LHCN-M2 (cell line): ENCODE results near the gene NRG2. TPM values are rescaled to one million over a fixed set of nuclear protein-coding genes. Genes with fewer than 3 reads are reported as not detected.

Source experiments
- DNase-seq: peaks from one replicate; pipeline ENCODE4 v3.0.0-alpha.2; 2012; ENCODE audit warnings: low read depth
- total RNA-seq: library from RNA; depleted of rRNA; stranded (reverse); fragments of >200 nt; gene quantifications from 2 replicates; pipeline ENCODE4 v1.2.3, GENCODE V29; 2014

NRG2 gene
- total RNA-seq, 1 experiment from 2014 or later = not detected

DNA sequence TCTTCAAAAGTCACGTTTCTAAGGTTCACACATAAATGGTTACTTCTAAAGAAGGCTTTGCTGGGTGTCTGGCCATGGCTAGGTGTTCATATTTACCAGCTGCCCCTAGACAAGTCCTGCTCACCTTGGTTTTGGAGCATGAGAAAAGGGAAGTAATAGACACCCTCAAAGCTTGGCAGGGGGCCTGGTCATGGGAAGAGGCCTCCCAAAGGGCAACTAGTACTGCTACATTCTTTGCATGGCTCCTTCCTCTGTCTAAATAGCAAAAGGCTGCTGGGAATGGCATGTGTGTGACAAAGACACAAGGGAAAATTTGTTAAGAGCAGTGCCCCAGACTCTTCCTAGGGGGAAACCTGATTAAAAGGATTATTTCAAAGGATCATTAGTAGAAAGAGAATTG, 93.4 kb downstream of the NRG2 start:
- no peak for DNase-seq

DNA sequence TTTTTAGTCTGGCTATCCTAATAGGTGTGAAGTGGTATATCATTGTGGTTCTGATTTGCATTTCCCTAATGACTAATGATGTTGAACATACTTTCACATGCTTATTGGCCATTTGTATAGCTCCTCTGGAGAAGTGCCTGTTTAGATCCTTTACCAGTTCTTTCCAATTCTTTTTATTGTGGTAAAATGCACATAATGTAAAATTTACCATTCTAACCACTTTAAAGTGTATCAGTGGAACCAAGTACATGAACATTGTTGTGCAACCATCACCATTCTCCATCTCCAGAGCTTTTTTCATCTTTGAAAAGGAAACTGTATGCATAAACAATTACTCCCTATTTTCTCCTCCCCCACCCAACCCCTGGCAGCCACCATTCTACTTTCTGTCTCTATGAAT, 95.4 kb downstream of the NRG2 start:
- no peak for DNase-seq

DNA sequence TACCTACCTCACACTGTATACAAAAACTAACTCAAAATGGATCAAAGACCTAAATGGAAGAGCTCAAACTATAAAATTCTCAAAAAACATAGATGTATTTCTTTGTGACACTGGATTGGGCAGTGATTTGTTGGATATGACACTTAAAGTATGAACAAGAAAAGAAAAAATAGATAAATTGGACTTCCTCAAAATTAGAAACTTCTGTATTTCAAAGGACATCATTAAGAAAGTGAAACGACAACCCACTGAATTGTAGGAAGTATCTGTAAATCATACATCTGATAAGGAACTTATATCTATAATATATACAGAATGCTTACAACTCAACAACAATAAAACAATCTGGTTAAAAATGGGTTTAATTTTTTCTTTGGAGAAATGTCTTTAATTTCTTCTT, 96.7 kb downstream of the NRG2 start:
- no peak for DNase-seq

DNA sequence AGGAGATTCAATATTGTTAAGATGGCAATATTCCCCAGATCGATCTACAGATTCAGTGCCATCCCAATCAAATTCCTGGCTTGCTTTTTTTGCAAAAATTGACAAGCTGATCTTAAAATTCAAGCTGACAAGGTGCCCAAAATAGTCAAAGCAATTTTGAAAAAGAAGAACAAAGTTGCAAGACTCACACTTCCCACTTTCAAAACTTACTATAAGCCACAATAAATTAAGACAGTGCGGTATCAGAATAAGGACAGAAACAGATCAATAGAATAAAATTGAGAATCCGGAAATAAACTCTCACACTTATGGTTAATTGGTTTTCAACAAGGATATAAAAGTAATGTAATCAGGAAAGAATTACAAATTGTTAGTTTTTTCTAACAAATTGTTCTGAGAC, 97.1 kb downstream of the NRG2 start:
- DNase-seq = no peak

DNA sequence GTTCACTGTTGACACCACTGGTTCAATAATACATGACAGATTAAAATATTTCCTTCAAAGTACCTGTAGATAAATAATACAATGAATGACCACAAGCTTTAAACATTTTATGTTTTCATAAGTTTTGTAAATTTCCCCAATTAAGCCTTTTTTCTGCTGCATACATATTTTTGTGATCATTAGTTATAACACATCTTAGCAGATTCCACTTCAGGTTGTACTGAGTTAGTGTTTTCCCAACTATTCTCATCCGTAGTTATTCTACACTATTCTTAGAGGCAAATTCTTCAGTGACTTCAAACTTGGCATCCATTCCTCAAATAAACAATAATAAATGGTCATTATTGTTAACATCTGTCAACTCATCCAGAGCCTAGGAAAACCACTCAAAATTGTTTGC, 100.9 kb downstream of the NRG2 start:
- DNase-seq = no peak

DNA sequence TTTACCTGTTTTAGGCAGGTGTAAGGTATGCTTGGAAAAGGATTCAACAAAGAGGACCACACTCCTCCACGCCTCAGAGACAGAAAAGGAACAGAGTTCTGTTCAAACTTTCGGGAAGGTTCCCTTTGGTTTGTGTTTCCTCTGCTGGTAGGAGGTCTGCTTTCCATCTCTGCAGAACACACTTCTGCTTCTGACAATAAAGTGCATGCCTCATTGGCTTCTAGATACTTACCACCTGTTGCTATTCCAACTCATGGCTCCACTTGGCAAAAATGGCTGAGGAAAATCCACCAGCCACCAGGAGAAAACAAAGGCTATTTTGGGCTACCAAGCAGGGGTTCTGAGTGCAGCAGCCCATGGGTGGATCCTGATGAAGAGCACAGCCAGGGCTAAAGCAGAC, 112.7 kb downstream of the NRG2 start:
- DNase-seq = no peak

DNA sequence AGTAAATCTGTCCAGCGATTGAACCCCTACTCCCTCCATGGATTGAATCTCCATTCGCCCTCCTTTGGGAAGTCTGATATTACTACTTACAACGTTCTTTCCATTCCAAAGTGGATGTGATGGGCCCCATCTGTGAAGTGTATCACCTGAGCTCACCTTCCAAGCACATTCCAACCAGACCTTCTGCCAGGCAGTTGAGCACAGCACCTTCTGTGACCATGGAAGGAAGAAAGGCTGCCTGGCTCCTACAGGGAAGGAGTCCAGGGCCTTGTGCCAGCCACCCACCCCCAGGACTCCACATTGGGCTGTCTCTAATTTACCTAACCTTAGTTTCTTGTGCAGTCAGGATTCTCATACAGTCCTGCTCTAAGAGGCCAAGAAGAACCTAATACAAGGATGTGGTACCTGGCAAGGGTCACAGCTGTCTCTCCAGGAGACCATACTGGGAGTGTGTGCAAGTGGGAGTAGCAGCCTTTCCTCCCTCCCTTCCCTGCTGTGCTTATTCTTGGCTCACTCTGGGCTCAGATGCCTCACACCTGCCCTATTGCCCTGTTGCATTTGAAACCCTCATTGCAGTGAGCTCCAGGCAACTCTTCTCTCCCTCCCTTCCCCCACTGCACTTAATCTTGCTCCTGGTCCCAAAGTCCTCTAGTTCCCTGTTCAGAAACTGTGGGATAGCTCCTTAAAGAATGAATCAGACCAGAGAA, 116.1 kb downstream of the NRG2 start:
- no peak for DNase-seq

DNA sequence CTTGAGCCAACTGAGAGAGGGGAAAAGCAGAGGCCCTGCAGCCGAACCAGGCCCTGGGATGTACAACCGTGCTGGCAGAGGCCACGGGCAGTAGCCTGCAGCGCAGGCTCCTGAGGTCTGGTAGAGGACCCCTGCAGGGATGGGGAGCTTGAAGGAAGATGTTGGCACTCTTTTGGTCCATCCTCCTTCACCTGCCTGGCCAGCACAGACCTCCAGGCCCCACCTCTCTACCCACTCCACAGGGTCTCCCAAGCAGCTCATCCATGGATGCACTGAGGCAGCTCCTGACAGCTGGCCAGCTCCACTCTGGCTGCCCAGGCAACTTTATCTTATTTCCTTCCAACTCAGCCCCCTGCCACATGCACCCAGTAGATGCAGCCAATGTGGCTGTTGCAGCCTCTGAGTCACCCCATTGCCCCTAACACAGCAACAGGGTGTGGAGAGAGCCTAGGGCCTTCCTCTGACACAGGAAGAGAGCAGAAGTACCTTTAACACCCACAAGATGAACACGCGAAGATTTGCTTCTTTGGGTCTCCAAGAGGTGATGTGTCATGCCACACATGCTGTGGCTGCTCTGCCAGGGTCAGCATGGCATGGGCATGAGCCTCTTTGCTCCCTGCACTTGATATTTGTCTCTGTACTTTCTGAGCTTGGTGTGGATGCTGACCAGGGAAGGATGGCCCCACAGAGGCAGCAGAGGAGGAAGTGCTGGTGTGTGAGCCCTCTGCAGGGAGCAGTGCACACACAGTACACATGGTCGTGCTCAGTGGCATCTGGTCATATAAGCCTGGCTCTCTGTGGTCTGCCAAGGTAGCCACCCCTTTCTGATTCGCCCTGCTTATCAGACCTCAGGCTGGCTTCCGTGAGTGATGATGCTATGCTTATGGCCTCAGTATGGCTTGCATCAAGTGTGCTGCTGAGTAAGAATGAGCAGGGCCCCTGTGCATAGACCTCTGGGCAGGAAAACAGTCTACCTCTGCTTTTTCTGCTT, 117.2 kb downstream of the NRG2 start:
- no peak for DNase-seq

DNA sequence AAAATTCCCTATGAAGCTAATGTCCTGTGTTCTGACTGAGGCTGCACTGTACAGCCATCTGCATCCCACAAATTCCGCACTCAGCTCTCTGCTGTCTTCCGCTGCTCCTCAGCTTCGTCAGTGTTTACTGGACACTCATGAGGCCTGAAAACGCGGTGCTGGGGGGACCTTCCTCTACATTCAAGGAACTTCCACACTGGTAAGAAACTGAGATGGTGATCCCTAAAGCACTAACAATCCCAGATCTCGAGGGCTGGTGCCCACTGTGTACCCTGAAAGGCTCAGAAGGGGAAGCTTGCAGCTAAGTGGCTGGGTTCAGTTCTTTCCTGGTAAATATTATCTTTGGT, 117.9 kb downstream of the NRG2 start:
- DNase-seq = no peak

DNA sequence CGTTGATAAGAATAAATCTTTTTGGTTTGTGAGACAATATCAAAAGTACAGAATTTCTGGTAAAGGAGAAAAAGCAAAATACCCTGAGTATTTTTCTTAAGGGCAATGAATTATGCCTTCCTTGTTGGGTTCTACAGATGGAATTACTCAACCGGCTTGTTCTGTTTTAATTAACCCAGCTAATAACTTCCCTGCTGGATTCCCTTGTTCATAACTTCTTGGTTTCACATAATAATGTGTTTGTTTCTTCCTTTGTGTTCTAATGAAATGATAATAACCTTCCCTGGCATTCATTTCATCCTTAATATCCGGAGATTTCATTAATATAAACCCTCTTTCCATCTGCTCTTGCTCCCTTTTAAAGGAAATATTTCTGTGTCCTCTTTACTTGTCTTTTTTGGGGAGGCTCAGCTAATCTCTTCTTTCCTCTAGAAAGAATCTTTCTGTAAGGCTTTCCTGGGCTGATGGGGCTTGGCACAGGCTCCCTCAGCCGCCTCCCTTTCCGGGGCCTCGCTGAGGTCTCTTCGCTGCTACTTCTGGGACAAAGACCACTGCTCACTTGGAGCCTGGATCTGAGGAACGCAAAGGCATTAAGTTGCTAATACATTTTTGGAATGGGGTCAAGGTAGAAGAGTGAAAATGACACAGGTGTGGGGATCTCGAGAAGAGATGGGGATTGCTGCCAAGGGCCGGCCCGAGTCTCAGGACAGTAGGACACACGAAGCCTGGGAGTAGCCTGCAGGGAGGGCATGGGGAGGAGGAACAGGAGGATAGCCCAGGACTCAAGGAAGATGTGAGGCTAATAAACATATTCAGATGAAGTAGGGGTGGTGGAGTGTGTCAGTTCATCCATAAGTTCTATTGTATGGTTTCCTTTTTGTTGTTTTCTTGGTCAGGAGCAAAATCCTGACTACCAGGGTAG, 118.5 kb downstream of the NRG2 start:
- no peak for DNase-seq

DNA sequence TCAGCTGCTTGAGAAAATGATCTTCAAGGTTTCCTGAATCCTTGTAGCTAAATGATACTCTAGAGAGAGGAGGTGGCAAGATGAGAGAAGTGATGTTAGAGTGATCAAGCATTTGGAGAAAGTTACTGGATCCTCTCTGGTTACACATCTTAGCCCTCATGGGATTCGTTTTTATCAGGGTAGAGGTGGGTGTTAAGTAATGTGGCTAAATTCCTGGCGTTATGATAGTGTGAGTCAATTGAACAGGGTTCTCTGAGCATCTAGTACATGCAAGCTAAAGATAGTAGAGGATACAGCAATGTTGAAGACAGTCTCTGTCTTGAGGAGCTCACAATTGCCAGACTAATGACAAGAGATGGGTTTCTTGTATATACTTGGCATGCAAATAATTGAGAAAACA, 123.8 kb downstream of the NRG2 start:
- peak; percentile 11 for DNase-seq

DNA sequence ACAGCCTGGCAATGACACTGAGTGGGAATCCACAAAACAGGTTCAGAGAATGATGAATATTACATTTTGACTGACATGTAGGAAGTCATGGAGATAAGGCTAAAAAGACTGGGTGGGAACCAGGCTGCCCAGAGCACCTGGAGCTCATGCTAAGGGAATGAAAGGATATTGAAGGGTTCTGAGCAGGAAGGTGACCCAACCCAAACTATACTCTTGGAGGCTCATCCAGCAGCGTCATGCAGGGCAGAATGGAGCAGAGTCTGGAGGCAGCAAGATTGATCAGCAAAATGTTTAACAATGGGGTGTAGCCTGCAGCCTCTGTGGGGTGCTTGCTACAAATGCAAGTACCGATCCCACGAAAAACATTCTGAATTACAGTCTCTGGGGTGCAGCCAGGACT, 127.3 kb downstream of the NRG2 start:
- DNase-seq = no peak

DNA sequence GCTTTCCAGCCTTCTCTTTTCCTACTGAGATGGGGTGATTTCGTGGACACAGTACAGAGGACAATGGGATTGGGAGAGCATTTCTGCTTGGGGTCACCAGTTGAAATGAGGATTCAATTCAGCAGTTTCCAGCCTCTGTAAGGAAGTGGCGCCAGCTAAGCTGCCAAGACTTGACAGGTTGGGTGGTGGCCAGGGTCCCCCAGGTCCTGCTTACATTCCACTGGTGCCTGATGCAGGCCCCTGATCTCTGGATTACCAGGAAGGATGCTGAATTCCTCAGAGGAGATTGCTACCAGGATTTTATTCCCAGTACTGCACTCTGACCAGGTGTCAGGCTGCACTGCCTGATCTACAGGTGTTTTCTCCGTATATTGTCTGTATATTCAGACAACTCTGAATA, 127.8 kb downstream of the NRG2 start:
- no peak for DNase-seq

DNA sequence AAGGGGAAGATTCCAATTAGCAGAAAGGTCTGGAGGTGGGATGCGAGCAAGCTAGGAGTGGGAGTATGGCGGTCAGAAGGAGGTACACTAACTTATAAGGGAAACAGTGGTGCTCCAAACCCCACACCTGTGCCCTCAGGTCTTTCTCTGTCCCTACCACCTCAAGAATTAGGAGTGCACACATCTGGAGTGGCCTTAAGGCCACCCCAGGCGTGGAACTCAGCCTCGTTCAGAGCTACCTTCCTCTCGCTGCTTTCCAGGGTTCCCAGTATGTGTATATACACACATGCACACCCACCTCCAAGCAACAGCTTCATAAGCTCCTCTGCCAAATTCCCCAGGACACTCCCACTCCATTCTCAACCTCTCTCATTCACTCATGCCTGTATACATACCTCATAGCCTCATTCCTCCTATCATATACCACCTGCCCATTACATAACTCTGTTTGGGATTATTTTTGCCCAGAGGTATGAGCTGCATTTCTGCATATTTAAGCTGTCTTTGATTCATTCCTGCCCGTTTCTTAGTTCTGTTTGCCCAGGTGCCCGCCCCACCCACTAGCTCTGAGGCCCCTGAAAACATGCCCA, 128.8 kb downstream of the NRG2 start:
- DNase-seq = no peak

DNA sequence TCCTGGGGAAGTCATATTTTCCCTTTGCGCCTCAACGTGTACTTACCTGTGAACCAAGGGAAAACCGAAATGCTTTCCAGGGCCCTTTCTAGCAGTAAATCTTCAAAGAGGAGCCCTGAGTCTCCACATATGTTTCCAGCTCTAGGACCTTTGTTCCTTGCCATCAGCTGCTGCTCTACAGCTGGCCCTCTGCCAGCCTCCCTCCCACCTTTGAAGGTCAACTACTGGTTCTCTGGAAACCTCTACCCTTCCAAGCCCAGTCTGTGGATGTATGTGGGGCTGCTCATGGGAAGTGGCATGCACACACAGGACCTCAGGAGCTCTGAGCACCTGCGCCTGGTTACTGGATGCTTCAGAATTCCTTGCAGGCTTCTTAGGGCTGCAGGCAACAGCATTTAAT, 130.3 kb downstream of the NRG2 start:
- DNase-seq = no peak

DNA sequence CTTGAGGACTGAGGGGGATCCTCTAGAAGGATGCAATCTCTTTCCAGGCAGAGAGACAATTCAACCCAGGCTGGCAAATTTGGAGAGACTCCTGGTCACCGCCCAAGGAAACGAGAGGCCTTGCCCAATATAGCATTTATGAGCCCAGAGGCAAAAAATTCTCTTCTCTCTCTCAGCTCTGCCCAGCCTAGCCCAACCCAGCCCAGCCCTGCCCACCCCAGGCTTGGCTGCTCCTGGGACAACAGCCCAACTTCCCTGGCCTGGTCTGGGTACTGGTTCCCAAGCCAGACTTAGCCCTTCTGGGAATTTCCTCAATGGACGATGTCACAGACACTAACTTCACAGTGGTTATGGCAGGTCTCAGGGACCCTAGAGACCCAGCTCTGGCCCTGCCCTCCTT, 130.9 kb downstream of the NRG2 start:
- DNase-seq = no peak

DNA sequence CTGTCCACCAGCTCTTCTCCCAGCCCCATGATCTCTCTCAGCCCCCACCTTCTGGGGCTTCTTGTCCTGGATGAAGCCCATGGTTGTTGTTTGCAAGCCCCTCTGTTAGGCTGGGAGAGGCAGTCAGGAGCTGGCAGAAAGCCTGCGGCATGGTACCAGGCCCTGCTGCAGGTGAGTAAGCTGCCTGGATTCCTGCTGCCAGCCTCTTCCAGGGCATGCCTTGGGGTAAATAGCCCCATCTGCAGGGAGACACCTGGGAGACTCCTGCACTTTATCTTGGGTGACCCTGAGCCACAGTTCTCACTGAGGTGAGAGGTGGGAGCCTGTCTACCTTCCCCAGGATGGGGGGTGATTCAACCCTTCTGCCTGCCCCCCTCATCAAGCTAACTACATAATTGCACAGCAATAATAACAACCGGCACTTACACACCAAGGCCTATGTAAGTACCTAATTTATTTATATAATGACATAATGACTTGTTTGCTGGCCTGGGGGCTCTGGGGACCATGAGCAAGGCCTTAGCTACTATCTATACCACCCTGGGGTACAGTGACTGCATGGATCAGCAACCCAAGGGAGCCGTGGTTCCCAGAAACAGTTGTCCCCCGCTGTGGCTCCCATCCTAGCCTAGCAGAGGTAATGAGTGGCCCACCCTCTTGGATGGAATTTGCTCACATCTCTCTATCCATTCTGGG, 131.5 kb downstream of the NRG2 start:
- no peak for DNase-seq

DNA sequence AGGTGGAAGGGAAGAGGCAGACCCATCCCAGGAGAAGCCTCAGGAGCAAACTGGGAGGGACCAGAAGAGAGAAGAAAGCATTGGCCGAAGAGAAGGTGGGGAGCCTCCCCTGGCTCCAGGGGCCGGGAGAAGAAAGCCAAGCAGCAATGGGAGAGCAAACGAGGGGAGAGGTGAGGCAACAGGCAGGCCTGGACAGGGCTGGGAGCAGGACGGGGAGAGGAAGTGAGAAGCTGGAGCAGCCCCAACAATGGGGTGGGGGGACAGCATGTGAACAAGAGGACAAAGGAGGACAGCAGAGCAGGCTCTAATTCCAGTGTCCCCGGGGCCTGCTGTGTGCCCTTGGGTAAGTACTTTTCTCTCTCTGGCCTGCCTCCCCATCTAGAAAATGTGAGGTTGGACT, 132.2 kb downstream of the NRG2 start:
- no peak for DNase-seq

DNA sequence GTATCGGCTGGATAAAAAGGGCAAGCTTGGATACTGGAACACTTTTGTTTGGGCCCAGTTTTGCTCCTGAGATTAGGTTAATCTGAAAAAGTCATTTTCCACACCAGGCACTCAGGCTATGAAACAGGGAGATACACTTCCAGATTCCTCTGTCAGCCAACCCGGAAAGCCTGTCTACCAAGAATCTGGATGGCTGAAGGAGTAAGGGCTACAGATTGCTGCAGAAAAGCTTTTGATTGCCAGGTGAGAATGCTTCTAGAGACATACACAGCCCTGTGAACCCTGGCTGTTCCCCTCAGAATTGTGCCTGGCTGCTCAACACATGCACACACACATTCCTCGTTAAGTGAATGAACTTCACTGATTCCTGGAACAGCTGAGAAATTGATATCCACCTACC, 133.1 kb downstream of the NRG2 start:
- no peak for DNase-seq

DNA sequence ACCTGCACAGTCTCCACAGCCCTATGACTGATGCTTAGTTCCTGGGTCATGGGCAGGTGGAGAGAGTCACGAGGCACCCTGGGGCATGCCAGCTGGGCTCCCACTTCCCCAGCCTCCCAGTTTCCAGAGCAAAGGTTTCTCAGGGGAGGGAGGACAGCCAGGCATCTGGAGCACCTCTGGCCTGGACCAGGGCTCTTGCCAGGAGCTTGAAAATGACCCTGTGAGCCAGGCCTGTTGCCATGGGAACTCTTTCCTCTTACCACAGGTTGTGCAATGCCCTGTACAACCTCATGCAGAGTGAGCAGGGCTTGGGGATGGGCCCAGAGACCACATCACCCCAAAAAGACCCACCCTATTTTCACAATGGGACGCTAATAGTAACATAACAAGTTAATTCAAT, 134.3 kb downstream of the NRG2 start:
- no peak for DNase-seq

DNA sequence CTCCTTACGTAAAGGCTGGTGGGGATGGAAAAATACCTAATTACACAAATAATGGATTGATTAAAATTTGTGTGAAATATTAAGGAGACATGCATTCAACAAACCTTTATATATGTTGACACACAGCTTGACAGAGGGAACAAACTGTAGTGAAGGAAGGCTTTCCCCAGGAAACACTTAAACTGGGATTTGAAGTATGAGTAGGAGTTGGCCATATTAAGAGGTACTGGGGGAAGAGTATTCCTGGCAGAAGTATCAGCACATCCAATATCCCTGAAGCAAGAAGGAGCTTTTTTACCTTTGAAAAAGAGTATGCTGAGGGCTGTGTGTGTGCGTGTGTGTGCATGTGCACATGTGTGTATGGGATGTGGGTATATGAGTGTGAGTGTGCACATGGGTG, 136.4 kb downstream of the NRG2 start:
- no peak for DNase-seq
